ENCODE data around the gene CRHR2.
"Not testable (repeated sequence)": the region's sequence is repeated elsewhere in the genome, so short reads cannot be mapped to it uniquely, and the experiment has no call there.

The CRHR2 gene

DNA sequence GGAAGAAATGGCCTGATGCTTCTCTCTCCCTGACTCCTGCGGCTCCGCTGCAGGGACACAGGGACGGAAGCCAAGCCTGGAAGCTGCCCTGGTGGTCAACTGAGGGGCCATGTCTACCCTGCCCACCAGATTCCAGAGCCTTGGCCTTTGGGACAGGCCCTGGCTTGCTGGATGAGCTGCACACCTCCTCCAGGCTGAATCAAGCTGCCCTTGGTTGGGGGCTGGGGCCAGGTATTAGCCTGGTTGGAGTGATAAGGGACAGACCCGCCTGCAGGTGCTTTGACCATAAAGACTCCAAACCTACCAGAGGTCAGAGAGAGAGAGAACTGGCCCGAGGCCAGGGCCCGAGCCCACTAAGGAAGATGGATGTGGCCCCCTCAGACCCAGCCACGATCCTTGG, 30.1 kb downstream of the CRHR2 start:
- no peak for DNase-seq

- DNase-seq: no peak
These were observed 31.8 kb downstream of the CRHR2 start for GRCh38 chr7:30650421-30650808.

DNA sequence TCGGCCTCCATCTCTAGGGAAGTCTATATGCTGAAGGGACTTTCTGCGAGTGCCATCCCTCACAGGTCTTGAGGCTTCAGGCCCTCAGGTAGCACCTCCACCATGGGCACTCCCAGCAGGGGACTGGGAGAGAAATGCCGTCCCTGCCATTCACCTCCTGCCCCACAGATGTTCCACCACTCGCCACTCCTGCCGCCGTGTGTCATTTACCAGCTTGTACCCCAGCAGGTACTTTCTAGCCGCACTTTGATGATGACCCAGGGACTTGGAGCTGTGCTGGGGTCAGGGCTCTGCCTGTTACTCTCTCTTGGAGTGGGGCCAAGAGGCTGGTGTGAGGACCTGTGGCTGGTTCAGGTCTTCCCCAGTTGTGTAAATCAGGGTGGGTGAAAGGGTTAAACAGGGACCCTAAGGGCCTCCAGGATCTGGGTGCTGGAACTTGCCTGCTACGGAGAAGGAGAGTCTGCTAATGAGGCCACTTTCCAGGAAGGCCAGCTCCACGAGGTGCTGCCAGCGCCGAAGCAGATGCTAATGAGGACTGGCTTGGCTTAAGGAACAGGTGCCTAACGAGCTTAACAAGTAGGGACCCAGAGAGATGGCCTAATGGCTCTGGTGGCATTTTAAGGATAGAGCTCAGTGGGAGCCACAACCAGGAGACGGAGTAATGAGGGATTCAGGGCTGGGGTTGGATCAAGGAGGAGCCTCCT, 32.4 kb downstream of the CRHR2 start:
- DNase-seq: no peak

DNA sequence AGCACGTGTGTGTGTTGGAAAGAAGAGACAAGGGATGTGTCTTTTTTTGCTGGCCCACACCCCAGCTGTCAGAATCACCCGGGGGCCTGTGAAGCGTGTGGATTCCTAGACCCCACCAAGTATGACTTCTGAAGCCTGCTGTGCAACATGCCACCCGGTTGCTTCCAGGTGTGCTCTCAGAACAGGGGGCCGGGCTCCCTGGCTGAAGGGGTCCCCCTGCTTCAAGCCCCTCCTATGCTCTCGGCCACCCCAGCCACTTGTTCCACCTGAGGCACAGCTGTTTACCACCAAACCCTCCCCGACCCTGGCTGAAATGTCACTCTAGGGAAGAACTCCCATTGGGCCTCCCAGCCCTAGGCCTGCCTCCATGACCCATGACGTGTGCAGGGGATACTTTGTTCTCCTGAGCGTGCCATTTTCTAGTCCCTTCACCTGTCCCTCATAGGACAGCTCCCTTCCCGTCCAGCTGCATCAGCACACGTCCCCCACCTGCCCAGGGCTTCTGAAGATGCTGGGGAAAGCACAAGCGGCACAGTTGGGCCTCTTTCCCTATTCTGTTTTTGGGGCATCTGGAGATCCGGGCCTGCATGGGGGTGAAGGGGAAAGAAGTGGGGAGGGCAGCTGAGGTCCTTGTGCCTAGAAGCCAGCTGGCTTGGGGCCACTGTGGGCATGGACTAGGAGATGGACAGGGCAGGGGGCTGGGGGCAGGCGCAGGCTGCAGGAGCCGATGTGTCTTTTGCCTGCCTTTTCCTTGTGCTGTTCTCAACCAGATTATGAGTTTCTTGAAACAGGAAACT, 33.3 kb downstream of the CRHR2 start:
- no peak for DNase-seq

DNA sequence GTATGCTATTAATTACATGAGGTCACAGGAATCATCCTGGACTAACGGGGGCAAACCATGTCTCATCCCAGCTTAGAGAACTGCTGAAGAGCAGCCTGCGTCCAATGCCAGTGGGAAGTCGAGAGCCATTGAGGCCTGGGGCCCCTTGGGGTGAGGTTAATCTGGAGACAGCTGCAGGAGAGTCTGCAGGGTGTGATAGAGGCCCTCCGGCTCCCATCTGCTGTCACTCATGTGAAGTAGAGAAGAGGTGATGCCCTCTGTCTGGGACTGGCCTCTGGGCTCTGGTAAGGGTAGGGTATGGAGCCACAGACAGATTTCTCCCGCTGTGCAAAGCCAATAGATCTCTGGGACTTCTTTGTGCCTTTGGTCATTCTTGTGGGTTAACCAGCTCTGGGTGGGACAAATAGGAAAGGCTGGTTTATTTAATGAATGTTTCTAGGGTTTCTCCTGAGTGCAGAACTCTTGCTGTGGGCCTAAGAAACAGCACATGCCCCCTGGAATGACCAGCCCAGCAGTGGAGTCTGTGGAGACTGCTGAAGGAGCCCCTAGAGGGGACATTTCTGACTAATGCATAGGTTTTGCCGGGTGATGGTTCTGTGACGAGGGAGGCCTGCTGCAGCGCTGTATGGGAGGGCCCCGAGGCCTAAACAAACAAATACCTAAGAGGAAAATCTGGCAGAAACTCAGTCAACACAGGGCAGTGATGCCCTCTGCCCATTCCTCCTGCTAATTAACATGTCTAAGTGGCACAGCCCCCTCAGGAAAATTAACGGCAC, 34.5 kb downstream of the CRHR2 start:
- no peak for DNase-seq

- DNase-seq: no peak
These were observed 36.1 kb downstream of the CRHR2 start for GRCh38 chr7:30646154-30646553.

GRCh38 chr7:30645661-30646060, 36.6 kb downstream of the CRHR2 start:
- DNase-seq: no peak

- no peak for DNase-seq
These were observed 37.8 kb downstream of the CRHR2 start for GRCh38 chr7:30644286-30644955.

DNA sequence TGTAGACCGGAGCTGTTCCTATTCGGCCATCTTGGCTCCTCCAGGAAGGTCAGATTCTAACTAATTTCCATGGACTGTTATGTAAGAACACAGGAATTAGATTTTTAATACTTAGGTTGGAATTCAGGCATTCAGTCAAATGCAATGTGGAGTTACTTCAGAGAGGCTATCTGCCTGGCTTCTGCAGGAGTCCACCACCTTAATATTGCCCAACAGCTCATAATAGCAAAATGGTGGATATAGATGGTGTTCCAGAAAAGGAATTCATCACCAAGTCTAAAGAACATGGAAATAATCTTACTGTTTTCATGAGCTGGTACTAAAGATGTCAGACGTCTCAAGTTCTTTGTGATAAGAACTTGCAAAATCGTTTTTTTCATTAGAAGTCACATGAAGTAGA, 39.5 kb downstream of the CRHR2 start:
- no peak for DNase-seq

GRCh38 chr7:30642322-30642721, 39.9 kb downstream of the CRHR2 start:
- DNase-seq: not testable (repeated sequence)

- no peak for DNase-seq
These were observed 46.5 kb downstream of the CRHR2 start for GRCh38 chr7:30635798-30636197.

GRCh38 chr7:30634634-30635201, 47.5 kb downstream of the CRHR2 start:
- no peak for DNase-seq

- DNase-seq: no peak
These were observed 48.0 kb downstream of the CRHR2 start for GRCh38 chr7:30634193-30634626.

- no peak for DNase-seq
These were observed 49.0 kb downstream of the CRHR2 start for GRCh38 chr7:30633223-30633622.

DNA sequence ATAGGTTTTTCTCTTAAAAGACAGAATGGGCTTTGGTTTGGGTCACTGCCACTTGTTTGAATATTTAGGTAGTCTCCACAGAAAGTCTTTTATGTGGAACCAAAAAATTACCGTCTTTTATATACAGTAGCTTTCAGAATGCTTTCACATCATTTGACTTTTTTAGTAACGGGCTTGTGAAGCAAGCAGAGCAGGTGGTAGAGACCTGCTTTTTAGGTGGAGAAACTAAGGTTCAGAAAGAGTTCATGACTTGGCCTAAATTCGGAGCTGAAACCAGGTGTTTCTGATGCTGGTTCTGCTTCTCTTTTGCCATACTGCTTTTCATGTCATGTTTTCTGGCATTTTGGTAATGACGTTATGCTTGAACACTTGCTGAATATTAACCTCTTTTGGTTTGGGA, 51.3 kb downstream of the CRHR2 start:
- no peak for DNase-seq

GRCh38 chr7:30627026-30627425, 55.2 kb downstream of the CRHR2 start:
- no peak for DNase-seq

GRCh38 chr7:30625283-30625682, 57.0 kb downstream of the CRHR2 start:
- no peak for DNase-seq

DNA sequence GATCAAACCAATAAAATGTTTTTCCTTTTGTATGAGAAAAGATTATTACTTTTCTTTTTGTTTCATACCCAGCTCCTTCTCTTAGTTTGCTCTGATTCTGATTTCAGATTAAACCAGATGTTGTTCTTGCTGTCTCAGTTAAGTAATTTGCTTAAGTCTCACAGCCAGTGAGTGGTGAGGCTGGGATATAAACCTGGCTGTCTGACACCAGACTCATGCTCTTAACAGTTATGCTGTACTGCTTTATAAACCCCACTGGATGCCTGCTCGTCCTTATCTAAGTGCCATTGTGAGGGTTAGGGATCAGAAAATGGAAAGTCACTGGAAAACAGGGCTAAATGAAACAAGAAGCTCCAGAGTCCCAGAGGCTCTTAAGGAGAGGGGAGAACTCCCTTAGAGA, 63.3 kb downstream of the CRHR2 start:
- no peak for DNase-seq

DNA sequence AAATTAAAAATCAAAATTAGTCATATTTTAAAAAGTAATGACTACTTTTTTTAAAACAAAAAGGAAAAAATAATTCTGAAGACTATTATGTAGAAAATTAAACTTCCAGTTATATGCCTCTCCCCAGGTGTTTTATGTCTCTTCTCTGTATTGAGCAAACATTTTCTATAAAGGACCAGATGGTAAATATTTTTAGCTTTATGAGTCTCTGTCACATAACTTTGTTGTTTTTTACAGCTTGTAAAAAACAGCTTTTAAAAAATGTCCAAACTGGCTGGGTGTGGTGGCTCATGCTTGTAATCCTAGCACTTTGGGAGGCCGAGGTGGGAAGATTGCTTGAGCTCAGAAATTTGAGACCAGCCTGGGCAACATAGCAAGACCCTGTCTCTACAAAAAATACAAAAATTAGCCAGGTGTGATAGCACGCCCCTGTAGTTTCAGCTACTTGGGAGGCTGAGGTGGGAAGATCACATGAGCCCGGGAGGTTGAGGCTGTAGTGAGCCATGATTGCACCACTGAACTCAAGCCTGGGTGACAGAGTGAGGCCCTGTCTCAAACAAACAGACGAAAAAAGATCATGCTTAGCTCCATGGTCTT, 64.1 kb downstream of the CRHR2 start:
- DNase-seq: no peak

- no peak for DNase-seq
These were observed 64.9 kb downstream of the CRHR2 start for GRCh38 chr7:30617359-30617758.

GRCh38 chr7:30616318-30616717, 65.9 kb downstream of the CRHR2 start:
- DNase-seq: no peak

Measured in NCI-H748 treated with DMSO at 0.1 percent for 48 hours (cell line).